Trophoblast cell (in vitro differentiated cells and primary cell): ENCODE measurements around the gene XRCC4.

Experiments
- DNase-seq, 2 donors: peaks; one replicate each; pipeline ENCODE4 v3.0.0-alpha.2; 2016
- H2AFZ ChIP-seq: 2 replicates; pipeline ENCODE4 v1.6.1; 2013; ENCODE audit warnings: low read length, moderate library complexity, mild to moderate bottlenecking; ENCODE audit not compliant: insufficient read depth, poor library complexity
- H2AK5ac ChIP-seq: 2 replicates; pipeline ENCODE4 v1.6.1; 2013; ENCODE audit warnings: mild to moderate bottlenecking, low read length
- H2BK120ac ChIP-seq: 2 replicates; pipeline ENCODE4 v1.6.1; 2013; ENCODE audit warnings: low read length, mild to moderate bottlenecking, moderate library complexity; ENCODE audit not compliant: insufficient read depth, poor library complexity
- H2BK12ac ChIP-seq: 2 replicates; pipeline ENCODE4 v1.6.1; 2013; ENCODE audit warnings: mild to moderate bottlenecking, low read length, moderate library complexity
- H2BK5ac ChIP-seq: 2 replicates; pipeline ENCODE4 v1.6.1; 2013; ENCODE audit warnings: low read length, low read depth, moderate library complexity, mild to moderate bottlenecking; ENCODE audit not compliant: poor library complexity
- H3K14ac ChIP-seq: 2 replicates; pipeline ENCODE4 v1.6.1; 2013; ENCODE audit warnings: mild to moderate bottlenecking, low read length
- H3K18ac ChIP-seq: 2 replicates; pipeline ENCODE4 v1.6.1; 2013; ENCODE audit warnings: mild to moderate bottlenecking, low read length
- H3K23ac ChIP-seq: 2 replicates; pipeline ENCODE4 v1.6.1; 2013; ENCODE audit warnings: low read length
- H3K27ac ChIP-seq: 2 replicates; pipeline ENCODE4 v1.5.1; 2013; ENCODE audit warnings: low read depth, mild to moderate bottlenecking, inconsistent platforms, low read length, moderate library complexity
- H3K27me3 ChIP-seq: 2 replicates; pipeline ENCODE4 v1.6.1; 2013; ENCODE audit warnings: inconsistent platforms, mild to moderate bottlenecking, low read length, moderate library complexity; ENCODE audit not compliant: insufficient read depth
- H3K36me3 ChIP-seq, 2 experiments: 1 replicate in 1 of 2; 2 replicates in 1 of 2; pipeline ENCODE4 v1.6.1; 2013; ENCODE audit warnings: low read length in 2 of 2, mild to moderate bottlenecking in 2 of 2, moderate library complexity in 1 of 2; ENCODE audit not compliant: insufficient read depth in 2 of 2, control insufficient read depth in 1 of 2
- H3K4ac ChIP-seq: 2 replicates; pipeline ENCODE4 v1.6.1; 2013; ENCODE audit warnings: low read depth, mild to moderate bottlenecking, low read length, moderate library complexity
- H3K4me1 ChIP-seq, 2 experiments: 1 replicate in 1 of 2; 2 replicates in 1 of 2; pipeline ENCODE4 v1.6.1; 2013; ENCODE audit warnings: low read length in 2 of 2, mild to moderate bottlenecking in 2 of 2, moderate library complexity in 1 of 2; ENCODE audit not compliant: insufficient read depth in 2 of 2, control insufficient read depth in 1 of 2
- H3K4me2 ChIP-seq: 2 replicates; pipeline ENCODE4 v1.6.1; 2013; ENCODE audit warnings: inconsistent platforms, mild to moderate bottlenecking, low read length, moderate library complexity
- H3K4me3 ChIP-seq: 2 replicates; pipeline ENCODE4 v1.5.1; 2013; ENCODE audit warnings: mild to moderate bottlenecking, low read depth, low read length, inconsistent platforms
- H3K79me1 ChIP-seq: one replicate; pipeline ENCODE4 v1.6.1; 2013; ENCODE audit warnings: low read length
- H3K79me2 ChIP-seq: 2 replicates; pipeline ENCODE4 v1.6.1; 2013; ENCODE audit warnings: low read length, mild to moderate bottlenecking; ENCODE audit not compliant: control insufficient read depth, insufficient read depth, poor library complexity
- H3K9ac ChIP-seq: 2 replicates; pipeline ENCODE4 v1.6.1; 2013; ENCODE audit warnings: mild to moderate bottlenecking, low read length
- H3K9me3 ChIP-seq: 2 replicates; pipeline ENCODE4 v1.6.1; 2013; ENCODE audit warnings: low read depth, mild to moderate bottlenecking, control low read depth, inconsistent platforms, low read length; ENCODE audit not compliant: insufficient read depth
- H4K12ac ChIP-seq: 2 replicates; pipeline ENCODE4 v1.6.1; 2013; ENCODE audit warnings: low read depth, mild to moderate bottlenecking, low read length, moderate library complexity
- H4K8ac ChIP-seq: 2 replicates; pipeline ENCODE4 v1.6.1; 2013; ENCODE audit warnings: low read depth, mild to moderate bottlenecking, low read length, moderate library complexity
- H4K91ac ChIP-seq: one replicate; pipeline ENCODE4 v1.6.1; 2013; ENCODE audit warnings: low read depth, mild to moderate bottlenecking, low read length, moderate library complexity
- WGBS: extraction: QIAGEN DNeasy Blood & Tissue Kit; methylation state at CpG from one replicate; pipeline ENCODE4 v1.1.7; 2013; ENCODE audit warnings: missing lambda C conversion rate; ENCODE audit not compliant: insufficient read length, insufficient coverage; ENCODE audit errors: extremely low coverage; 5-methylcytosine and 5-hydroxymethylcytosine counted together

Gene XRCC4

GRCh38 chr5:83387041-83387440, 309.7 kb downstream of the XRCC4 start:
- no CpG with 5 or more reads among the region's 2 CpGs for WGBS
- DNase-seq: no peak
- Histone ChIP-seq H3K4me1 (no peaks in the 10 kb centered on the region), H3K27me3 (no peaks in the 10 kb centered on the region), H3K14ac (no peak overlapping the region), H2BK120ac (no peak overlapping the region), H4K91ac (no peak overlapping the region), H3K9ac (no peak overlapping the region), H3K9me3 (no peaks in the 10 kb centered on the region), H4K12ac (no peak overlapping the region), H3K4me3 (no peak overlapping the region), H3K4me2 (no peak overlapping the region), H4K8ac (no peak overlapping the region), H3K36me3 (no peaks in the 10 kb centered on the region), H3K79me2 (no peaks in the 10 kb centered on the region), H2AFZ (no peak overlapping the region), H2BK5ac (no peak overlapping the region), H3K79me1 (no peaks in the 10 kb centered on the region), H3K23ac (no peak overlapping the region), H3K27ac (no peak overlapping the region), H3K18ac (no peak overlapping the region), H2AK5ac (no peak overlapping the region), H3K4ac (no peak overlapping the region), H2BK12ac (no peak overlapping the region)

- Histone ChIP-seq H4K12ac (no peak overlapping the region), H3K4me2 (no peak overlapping the region), H3K79me2 (no peaks in the 10 kb centered on the region), H3K18ac (no peak overlapping the region), H2BK5ac (no peak overlapping the region), H3K9ac (no peak overlapping the region), H3K27ac (no peak overlapping the region), H3K23ac (no peak overlapping the region), H3K4me1 (no peaks in the 10 kb centered on the region), H3K27me3 (no peaks in the 10 kb centered on the region), H3K9me3 (no peaks in the 10 kb centered on the region), H3K4me3 (no peak overlapping the region), H2BK120ac (no peak overlapping the region), H3K14ac (no peak overlapping the region), H2AFZ (no peak overlapping the region), H3K79me1 (no peaks in the 10 kb centered on the region), H2AK5ac (no peak overlapping the region), H4K8ac (no peak overlapping the region), H3K36me3 (no peaks in the 10 kb centered on the region), H4K91ac (no peak overlapping the region), H3K4ac (no peak overlapping the region), H2BK12ac (no peak overlapping the region)
- no peak for DNase-seq
Measured at GRCh38 chr5:83388608-83389007, 311.3 kb downstream of the XRCC4 start.

GRCh38 chr5:83392766-83393503, 315.6 kb downstream of the XRCC4 start:
- no peaks in the 10 kb centered on the region for H3K27me3 ChIP-seq
- no peak overlapping the region for H2BK120ac ChIP-seq
- H3K36me3 ChIP-seq: no peaks in the 10 kb centered on the region
- no peak overlapping the region for H3K9ac ChIP-seq
- no peak overlapping the region for H4K8ac ChIP-seq
- H3K4me2 ChIP-seq: no peak overlapping the region
- no peak overlapping the region for H3K27ac ChIP-seq
- no peak overlapping the region for H3K18ac ChIP-seq
- no peaks in the 10 kb centered on the region for H3K9me3 ChIP-seq
- H3K79me2 ChIP-seq: no peaks in the 10 kb centered on the region
- H4K12ac ChIP-seq: no peak overlapping the region
- no peaks in the 10 kb centered on the region for H3K79me1 ChIP-seq
- DNase-seq: no peak
- H2AK5ac ChIP-seq: no peak overlapping the region
- WGBS: no CpG with 5 or more reads among the region's 9 CpGs
- H2BK5ac ChIP-seq: no peak overlapping the region
- no peaks in the 10 kb centered on the region for H3K4me1 ChIP-seq
- no peak overlapping the region for H2BK12ac ChIP-seq
- no peak overlapping the region for H3K14ac ChIP-seq
- no peak overlapping the region for H2AFZ ChIP-seq
- no peak overlapping the region for H3K4me3 ChIP-seq
- no peak overlapping the region for H3K23ac ChIP-seq
- no peak overlapping the region for H4K91ac ChIP-seq
- H3K4ac ChIP-seq: no peak overlapping the region

DNA sequence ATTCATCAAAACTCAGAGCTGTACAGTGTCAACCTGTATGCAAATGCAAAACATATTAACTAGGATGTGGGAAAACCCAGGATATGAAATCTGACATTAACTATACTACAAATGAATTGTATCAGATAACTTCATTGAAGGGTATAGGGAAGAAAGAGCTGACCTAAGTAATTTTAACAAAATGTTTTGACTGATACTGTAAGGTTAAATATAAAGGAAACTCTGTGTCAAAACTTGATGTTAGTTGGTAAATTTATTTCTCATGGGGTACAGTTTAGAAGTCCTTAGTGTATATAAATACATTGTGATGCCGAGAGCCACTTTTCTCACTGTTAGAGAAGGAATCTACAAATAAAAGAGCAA, 316.1 kb downstream of the XRCC4 start:
- no peak overlapping the region for H3K4ac ChIP-seq
- no peak overlapping the region for H2BK5ac ChIP-seq
- H4K91ac ChIP-seq: no peak overlapping the region
- no peaks in the 10 kb centered on the region for H3K4me1 ChIP-seq
- no peak overlapping the region for H4K8ac ChIP-seq
- H3K36me3 ChIP-seq: no peaks in the 10 kb centered on the region
- no peaks in the 10 kb centered on the region for H3K79me1 ChIP-seq
- no peaks in the 10 kb centered on the region for H3K9me3 ChIP-seq
- no peak overlapping the region for H3K4me2 ChIP-seq
- no peak overlapping the region for H2BK12ac ChIP-seq
- no peak overlapping the region for H3K23ac ChIP-seq
- H3K9ac ChIP-seq: no peak overlapping the region
- no peak overlapping the region for H2BK120ac ChIP-seq
- H2AK5ac ChIP-seq: no peak overlapping the region
- H2AFZ ChIP-seq: no peak overlapping the region
- no peak overlapping the region for H3K18ac ChIP-seq
- H4K12ac ChIP-seq: no peak overlapping the region
- H3K79me2 ChIP-seq: no peaks in the 10 kb centered on the region
- H3K14ac ChIP-seq: no peak overlapping the region
- DNase-seq: no peak
- H3K27ac ChIP-seq: no peak overlapping the region
- H3K4me3 ChIP-seq: no peak overlapping the region
- no CpG with 5 or more reads among the region's 1 CpG for WGBS
- no peaks in the 10 kb centered on the region for H3K27me3 ChIP-seq
